Thyroid gland (tissue), 4 donors: Measurements from ENCODE around the gene FLCN. TPM values are rescaled to one million over a fixed set of nuclear protein-coding genes. Genes with fewer than 3 reads are reported as not detected.

Experiments used
- DNase-seq, 2 donors: peaks; one replicate each; pipeline ENCODE4 v3.0.0-alpha.2; 2019
- H3K27ac ChIP-seq, 3 donors: fragments of 200-600 bp; sonication (generic); 1 replicate in 2 of 3; 2 replicates in 1 of 3; pipeline ENCODE4 v1.5.1; 2016 to 2019; ENCODE audit warnings: mild to moderate bottlenecking in 1 of 3, moderate library complexity in 1 of 3
- H3K27me3 ChIP-seq: fragments of 200-600 bp; sonication (generic); one replicate; pipeline ENCODE4 v1.5.1; 2019
- H3K36me3 ChIP-seq, 2 donors: fragments of 200-600 bp; sonication (generic); one replicate each; pipeline ENCODE4 v1.5.1; 2016 to 2019
- H3K4me1 ChIP-seq, 2 donors: fragments of 200-600 bp; sonication (generic); one replicate each; pipeline ENCODE4 v1.5.1; 2017 to 2019
- H3K4me3 ChIP-seq, 3 donors: fragments of 200-600 bp; sonication (generic); replicated peaks in 1 of 3; 1 replicate in 2 of 3; 2 replicates in 1 of 3; pipeline ENCODE4 v1.5.1; 2016; ENCODE audit warnings: mild to moderate bottlenecking in 1 of 3
- H3K9me3 ChIP-seq: fragments of 200-600 bp; sonication (generic); one replicate; pipeline ENCODE4 v1.5.1; 2017
- POLR2A ChIP-seq, 2 donors: fragments of 450-650 bp; IDR thresholded peaks; one replicate each; pipeline ENCODE4 v1.6.1; 2017; ENCODE audit warnings: antibody characterized with exemption in 2 of 2, mild to moderate bottlenecking in 2 of 2, moderate library complexity in 1 of 2
- WGBS, 2 donors: methylation state at CpG; one replicate each; pipeline ENCODE4 v1.1.5; 2017; 5-methylcytosine and 5-hydroxymethylcytosine counted together
- intact Hi-C: fragments of 100-400 bp; cut with DNase I; formaldehyde crosslinking; loops from one replicate; pipeline ENCODE4 v1.15.1; 2023
- total RNA-seq, 4 donors: library from RNA; depleted of rRNA; stranded (reverse); fragments of >200 nt; gene quantifications; one replicate each; pipeline ENCODE4 v1.2.3, GENCODE V29; 2016
- TF ChIP-seq, protein P1 (sequence below), 6 experiments: fragments of 200-600 bp in 3 of 6; fragments of 450-650 bp in 3 of 6; sonication (generic) in 3 of 6; IDR thresholded peaks; one replicate each; pipeline ENCODE4 v1.5.1; 2016 to 2019; ENCODE audit warnings: antibody characterized with exemption in 6 of 6, mild to moderate bottlenecking in 2 of 6, inconsistent platforms in 1 of 6, moderate library complexity in 1 of 6

FLCN gene
- total RNA-seq, 4 donors from 2014 or later = 61.5 to 79.7 (median 68.2) TPM

GRCh38 chr17:17216776-17217175, 20.2 kb downstream of the FLCN start:
- DNase-seq = peak; percentile 74 to 79
- no peaks in the 10 kb centered on the region for H3K4me1 ChIP-seq
- WGBS, 2 donors = 78 to 84% methylated on average over 16 of the region's 16 CpGs
- TF ChIP-seq, protein P1, sequence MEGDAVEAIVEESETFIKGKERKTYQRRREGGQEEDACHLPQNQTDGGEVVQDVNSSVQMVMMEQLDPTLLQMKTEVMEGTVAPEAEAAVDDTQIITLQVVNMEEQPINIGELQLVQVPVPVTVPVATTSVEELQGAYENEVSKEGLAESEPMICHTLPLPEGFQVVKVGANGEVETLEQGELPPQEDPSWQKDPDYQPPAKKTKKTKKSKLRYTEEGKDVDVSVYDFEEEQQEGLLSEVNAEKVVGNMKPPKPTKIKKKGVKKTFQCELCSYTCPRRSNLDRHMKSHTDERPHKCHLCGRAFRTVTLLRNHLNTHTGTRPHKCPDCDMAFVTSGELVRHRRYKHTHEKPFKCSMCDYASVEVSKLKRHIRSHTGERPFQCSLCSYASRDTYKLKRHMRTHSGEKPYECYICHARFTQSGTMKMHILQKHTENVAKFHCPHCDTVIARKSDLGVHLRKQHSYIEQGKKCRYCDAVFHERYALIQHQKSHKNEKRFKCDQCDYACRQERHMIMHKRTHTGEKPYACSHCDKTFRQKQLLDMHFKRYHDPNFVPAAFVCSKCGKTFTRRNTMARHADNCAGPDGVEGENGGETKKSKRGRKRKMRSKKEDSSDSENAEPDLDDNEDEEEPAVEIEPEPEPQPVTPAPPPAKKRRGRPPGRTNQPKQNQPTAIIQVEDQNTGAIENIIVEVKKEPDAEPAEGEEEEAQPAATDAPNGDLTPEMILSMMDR (IDR thresholded peaks at IDR 0.05) = peak in 2 of 6 experiments; percentile 30 to 32
- TF ChIP-seq POLR2A (IDR thresholded peaks at IDR 0.05) = no peak
- peaks cover 83 to 86% of the 10 kb centered on the region in 2 donors for H3K36me3 ChIP-seq
- H3K27ac ChIP-seq = no peak overlapping the region
- H3K4me3 ChIP-seq = no peak overlapping the region
- no peaks in the 10 kb centered on the region for H3K27me3 ChIP-seq
- no peaks in the 10 kb centered on the region for H3K9me3 ChIP-seq
- intact Hi-C loops = no loop called here

DNA sequence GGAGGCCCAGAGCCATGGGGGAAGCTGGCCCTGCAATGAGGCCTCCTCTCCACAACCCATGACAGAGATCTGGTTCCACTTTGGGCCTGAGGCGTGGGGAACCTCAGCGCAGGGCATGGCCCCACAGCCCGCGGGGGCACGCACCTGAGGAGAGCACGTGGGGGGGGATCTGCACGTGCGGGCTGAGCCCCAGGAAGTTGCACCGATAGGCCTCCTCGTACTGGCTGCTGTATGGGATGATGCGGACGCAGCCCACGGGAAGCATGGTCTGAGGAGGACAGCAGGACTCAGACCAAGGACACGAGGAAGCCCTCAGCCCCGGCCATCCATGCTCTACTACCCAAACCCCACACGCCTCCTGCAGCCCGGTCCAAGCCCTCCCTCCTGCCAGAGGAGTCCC, 20.7 kb downstream of the FLCN start:
- DNase-seq = no peak
- Histone ChIP-seq H3K4me3 (no peak overlapping the region), H3K9me3 (no peaks in the 10 kb centered on the region), H3K36me3 (peaks cover 78 to 81% of the 10 kb centered on the region in 2 donors), H3K4me1 (no peaks in the 10 kb centered on the region), H3K27me3 (no peaks in the 10 kb centered on the region), H3K27ac (no peak overlapping the region)
- TF ChIP-seq POLR2A (IDR thresholded peaks at IDR 0.05) = no peak
- TF ChIP-seq, protein P1 (IDR thresholded peaks at IDR 0.05) = no peak
- intact Hi-C loops = no loop called here
- WGBS, 2 donors = 84 to 90% methylated on average over 5 to 9 of the region's 17 CpGs

GRCh38 chr17:17215575-17215974, 21.4 kb downstream of the FLCN start:
- WGBS, 2 donors = 88 to 95% methylated on average over 8 of the region's 8 CpGs
- Histone ChIP-seq H3K4me3 (no peak overlapping the region), H3K27ac (no peak overlapping the region), H3K4me1 (no peaks in the 10 kb centered on the region), H3K9me3 (no peaks in the 10 kb centered on the region), H3K27me3 (no peaks in the 10 kb centered on the region), H3K36me3 (peaks cover 71 to 74% of the 10 kb centered on the region in 2 donors)
- intact Hi-C loops = no loop called here
- no peak for DNase-seq
- no peak for TF ChIP-seq POLR2A (IDR thresholded peaks at IDR 0.05)
- TF ChIP-seq, protein P1 (IDR thresholded peaks at IDR 0.05) = no peak

GRCh38 chr17:17214646-17215436, 22.1 kb downstream of the FLCN start:
- Histone ChIP-seq H3K4me3 (no peak overlapping the region), H3K27ac (no peak overlapping the region), H3K4me1 (no peaks in the 10 kb centered on the region), H3K36me3 (peaks cover 64 to 71% of the 10 kb centered on the region in 2 donors), H3K27me3 (no peaks in the 10 kb centered on the region), H3K9me3 (no peaks in the 10 kb centered on the region)
- intact Hi-C loops = no loop called here
- DNase-seq = no peak
- no peak for TF ChIP-seq POLR2A (IDR thresholded peaks at IDR 0.05)
- TF ChIP-seq, protein P1 (IDR thresholded peaks at IDR 0.05) = no peak
- WGBS, 2 donors = 90 to 94% methylated on average over 27 of the region's 27 CpGs

GRCh38 chr17:17213775-17214174, 23.2 kb downstream of the FLCN start:
- WGBS, 2 donors = 78 to 88% methylated on average over 9 to 10 of the region's 10 CpGs
- no peak overlapping the region for H3K4me3 ChIP-seq
- no peak for DNase-seq

More at GRCh38 chr17:17213775-17214174, 23.2 kb downstream of the FLCN start:
- no peak overlapping the region for H3K27ac ChIP-seq
- no peaks in the 10 kb centered on the region for H3K9me3 ChIP-seq
- H3K4me1 ChIP-seq = no peaks in the 10 kb centered on the region
- TF ChIP-seq, protein P1 (IDR thresholded peaks at IDR 0.05) = no peak
- TF ChIP-seq POLR2A (IDR thresholded peaks at IDR 0.05) = no peak
- intact Hi-C loops = no loop called here
- no peaks in the 10 kb centered on the region for H3K27me3 ChIP-seq
- peaks cover 56 to 63% of the 10 kb centered on the region in 2 donors for H3K36me3 ChIP-seq
